ENCODE measurements around the gene TTC34.

DNA sequence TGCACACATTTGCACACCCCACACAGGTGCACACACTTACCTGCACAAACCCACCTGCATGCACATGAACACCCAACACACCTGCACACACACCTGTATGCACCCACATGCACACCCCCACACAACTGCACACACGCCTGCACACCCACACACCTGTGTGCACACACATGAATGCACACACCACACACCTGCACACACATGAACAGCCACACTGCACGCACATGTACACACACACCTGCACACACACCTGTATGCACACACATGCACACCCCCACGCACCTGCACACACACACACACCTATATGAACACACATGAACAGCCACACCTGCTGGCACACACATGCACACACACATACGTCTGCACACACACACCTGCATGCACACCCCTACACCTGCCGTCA, 17.9 kb upstream of the TTC34 start:
- TF ChIP-seq, protein P1, sequence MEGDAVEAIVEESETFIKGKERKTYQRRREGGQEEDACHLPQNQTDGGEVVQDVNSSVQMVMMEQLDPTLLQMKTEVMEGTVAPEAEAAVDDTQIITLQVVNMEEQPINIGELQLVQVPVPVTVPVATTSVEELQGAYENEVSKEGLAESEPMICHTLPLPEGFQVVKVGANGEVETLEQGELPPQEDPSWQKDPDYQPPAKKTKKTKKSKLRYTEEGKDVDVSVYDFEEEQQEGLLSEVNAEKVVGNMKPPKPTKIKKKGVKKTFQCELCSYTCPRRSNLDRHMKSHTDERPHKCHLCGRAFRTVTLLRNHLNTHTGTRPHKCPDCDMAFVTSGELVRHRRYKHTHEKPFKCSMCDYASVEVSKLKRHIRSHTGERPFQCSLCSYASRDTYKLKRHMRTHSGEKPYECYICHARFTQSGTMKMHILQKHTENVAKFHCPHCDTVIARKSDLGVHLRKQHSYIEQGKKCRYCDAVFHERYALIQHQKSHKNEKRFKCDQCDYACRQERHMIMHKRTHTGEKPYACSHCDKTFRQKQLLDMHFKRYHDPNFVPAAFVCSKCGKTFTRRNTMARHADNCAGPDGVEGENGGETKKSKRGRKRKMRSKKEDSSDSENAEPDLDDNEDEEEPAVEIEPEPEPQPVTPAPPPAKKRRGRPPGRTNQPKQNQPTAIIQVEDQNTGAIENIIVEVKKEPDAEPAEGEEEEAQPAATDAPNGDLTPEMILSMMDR (optimal IDR thresholded peaks at IDR 0.05 in 1 of 3, IDR thresholded peaks at IDR 0.05 in 1 of 3, conservative IDR thresholded peaks at IDR 0.05 in 1 of 3; ENCODE audit: extremely low read depth in 1 of 3, insufficient read depth in 2 of 3, low read length in 3 of 3) = no peak
- TF ChIP-seq EZH2 (IDR thresholded peaks at IDR 0.05; ENCODE audit: low read length) = no peak
